IPS-20b (cell line): Measurements from ENCODE around the gene CHPF2.

Experiments used
- H3K27ac ChIP-seq: one replicate; pipeline ENCODE4 v1.5.1; 2013; ENCODE audit warnings: low read length
- H3K27me3 ChIP-seq: 2 replicates; pipeline ENCODE4 v1.6.1; 2013; ENCODE audit warnings: mild to moderate bottlenecking, low read length, inconsistent platforms; ENCODE audit not compliant: insufficient read depth
- H3K36me3 ChIP-seq: 2 replicates; pipeline ENCODE4 v1.6.1; 2013; ENCODE audit warnings: low read depth, mild to moderate bottlenecking, inconsistent platforms, low read length, moderate library complexity; ENCODE audit not compliant: insufficient read depth
- H3K4me1 ChIP-seq: 2 replicates; pipeline ENCODE4 v1.6.1; 2013; ENCODE audit warnings: mild to moderate bottlenecking, control low read depth, inconsistent platforms, low read length, moderate library complexity; ENCODE audit not compliant: insufficient read depth
- H3K4me3 ChIP-seq: 2 replicates; pipeline ENCODE4 v1.5.1; 2013; ENCODE audit warnings: mild to moderate bottlenecking, low read length, inconsistent platforms
- H3K9ac ChIP-seq: 2 replicates; pipeline ENCODE4 v1.6.1; 2013; ENCODE audit warnings: low read depth, mild to moderate bottlenecking, inconsistent platforms, low read length, moderate library complexity
- H3K9me3 ChIP-seq: 2 replicates; pipeline ENCODE4 v1.6.1; 2013; ENCODE audit warnings: mild to moderate bottlenecking, low read depth, low read length, inconsistent platforms; ENCODE audit not compliant: insufficient read depth

Gene CHPF2

GRCh38 chr7:151245360-151246101 is 13.2 kb downstream of the CHPF2 start:
- no peaks in the 10 kb centered on the region for H3K36me3 ChIP-seq
- H3K27ac ChIP-seq, result no peak overlapping the region
- no peaks in the 10 kb centered on the region for H3K9me3 ChIP-seq
- H3K9ac ChIP-seq, result no peak overlapping the region
- peak overlapping the region; percentile 61 for H3K4me3 ChIP-seq
- peaks cover 13% of the 10 kb centered on the region for H3K4me1 ChIP-seq
- H3K27me3 ChIP-seq, result peaks cover 76% of the 10 kb centered on the region

- Histone ChIP-seq H3K9ac (no peak overlapping the region), H3K27me3 (peaks cover 84% of the 10 kb centered on the region), H3K9me3 (no peaks in the 10 kb centered on the region), H3K4me3 (peak overlapping the region; percentile 51; the same call in 1 of the 2 replicates), H3K36me3 (no peaks in the 10 kb centered on the region), H3K4me1 (peaks cover 21% of the 10 kb centered on the region), H3K27ac (no peak overlapping the region)
These were observed 14.0 kb downstream of the CHPF2 start for GRCh38 chr7:151246102-151246850.

- no peaks in the 10 kb centered on the region for H3K9me3 ChIP-seq
- no peak overlapping the region for H3K27ac ChIP-seq
- H3K27me3 ChIP-seq, result peaks cover 85% of the 10 kb centered on the region
- no peaks in the 10 kb centered on the region for H3K36me3 ChIP-seq
- H3K9ac ChIP-seq, result no peak overlapping the region
- peak overlapping the region; percentile 64; the same call in 1 of the 2 replicates for H3K4me3 ChIP-seq
- peaks cover 21% of the 10 kb centered on the region for H3K4me1 ChIP-seq
These were observed 14.7 kb downstream of the CHPF2 start for GRCh38 chr7:151246851-151247580.

- Histone ChIP-seq H3K27me3 (peaks cover 85% of the 10 kb centered on the region), H3K27ac (no peak overlapping the region), H3K9ac (0 out of 2 replicates have a peak overlapping the region, but pooled peaks have one; percentile 11), H3K9me3 (no peaks in the 10 kb centered on the region), H3K4me3 (peak overlapping the region; percentile 64; the same call in 1 of the 2 replicates), H3K4me1 (peaks cover 27% of the 10 kb centered on the region), H3K36me3 (no peaks in the 10 kb centered on the region)
These were observed 15.5 kb downstream of the CHPF2 start for GRCh38 chr7:151247611-151248345.

- Histone ChIP-seq H3K36me3 (no peaks in the 10 kb centered on the region), H3K4me1 (peaks cover 29% of the 10 kb centered on the region), H3K27ac (no peak within 1 kb of the TSS), H3K27me3 (peaks cover 92% of the 10 kb centered on the region), H3K4me3 (peak within 1 kb of the TSS; percentile 64), H3K9ac (0 out of 2 replicates have a peak within 1 kb of the TSS, but pooled peaks have one; percentile 11), H3K9me3 (no peaks in the 10 kb centered on the region)
These were observed 16.2 kb downstream of the CHPF2 start, which contains the start of gene SMARCD3 for GRCh38 chr7:151248346-151249033. SMARCD3 (minus strand) TSS chr7:151248694; CDS start chr7:151248562, 132 bp downstream.

- peaks cover 92% of the 10 kb centered on the region for H3K27me3 ChIP-seq
- no peak overlapping the region for H3K27ac ChIP-seq
- H3K9ac ChIP-seq, result no peak overlapping the region
- peak overlapping the region; percentile 60 for H3K4me3 ChIP-seq
- no peaks in the 10 kb centered on the region for H3K36me3 ChIP-seq
- H3K4me1 ChIP-seq, result peaks cover 29% of the 10 kb centered on the region
- no peaks in the 10 kb centered on the region for H3K9me3 ChIP-seq
These were observed 16.9 kb downstream of the CHPF2 start for GRCh38 chr7:151249034-151249731.

- Histone ChIP-seq H3K4me1 (peaks cover 26% of the 10 kb centered on the region), H3K9ac (no peak overlapping the region), H3K27me3 (peaks cover 92% of the 10 kb centered on the region), H3K4me3 (peak overlapping the region; percentile 60; the same call in 1 of the 2 replicates), H3K9me3 (no peaks in the 10 kb centered on the region), H3K36me3 (no peaks in the 10 kb centered on the region), H3K27ac (no peak overlapping the region)
These were observed 17.4 kb downstream of the CHPF2 start for GRCh38 chr7:151249732-151250072.

GRCh38 chr7:151250181-151251132 is 18.2 kb downstream of the CHPF2 start:
- Histone ChIP-seq H3K27ac (no peak overlapping the region), H3K4me1 (peaks cover 22% of the 10 kb centered on the region), H3K36me3 (no peaks in the 10 kb centered on the region), H3K9ac (peak overlapping the region; percentile 51; the same call in 1 of the 2 replicates), H3K4me3 (peak overlapping the region; percentile 61), H3K9me3 (no peaks in the 10 kb centered on the region), H3K27me3 (peaks cover 93% of the 10 kb centered on the region)

GRCh38 chr7:151251328-151251688 is 19.0 kb downstream of the CHPF2 start:
- Histone ChIP-seq H3K27ac (no peak overlapping the region), H3K9me3 (no peaks in the 10 kb centered on the region), H3K27me3 (peaks cover 87% of the 10 kb centered on the region), H3K4me3 (peak overlapping the region; percentile 61; the same call in 1 of the 2 replicates), H3K36me3 (no peaks in the 10 kb centered on the region), H3K9ac (peak overlapping the region; percentile 51; the same call in 1 of the 2 replicates), H3K4me1 (peaks cover 22% of the 10 kb centered on the region)
